GM18505 (cell line): ENCODE results near the gene CNPY1.

Source experiments
- ATAC-seq: cut with Tn5 transposase; IDR thresholded peaks from one replicate; pipeline ENCODE4 v1.9.1; 2021; ENCODE audit not compliant: unreplicated experiment
- POLR2A ChIP-seq: IDR thresholded peaks from 4 replicates; pipeline ENCODE4 v1.6.1; 2011; ENCODE audit warnings: borderline replicate concordance; ENCODE audit not compliant: insufficient read depth, insufficient read length; ENCODE audit errors: extremely low read depth

Gene CNPY1

GRCh38 chr7:155486783-155487508 lies 59.4 kb downstream of the CNPY1 start:
- no peak for ATAC-seq

GRCh38 chr7:155484483-155485399 lies 61.6 kb downstream of the CNPY1 start:
- TF ChIP-seq POLR2A, result no peak

More at GRCh38 chr7:155486783-155487508, 59.4 kb downstream of the CNPY1 start:
- TF ChIP-seq POLR2A, result no peak

GRCh38 chr7:155483868-155484325 lies 62.5 kb downstream of the CNPY1 start:
- TF ChIP-seq POLR2A, result no peak
- no peak for ATAC-seq

More at GRCh38 chr7:155484483-155485399, 61.6 kb downstream of the CNPY1 start:
- ATAC-seq, result no peak

- TF ChIP-seq POLR2A, result no peak
- no peak for ATAC-seq
Measured at GRCh38 chr7:155483245-155483644, 63.1 kb downstream of the CNPY1 start.

GRCh38 chr7:155482511-155483183 lies 63.7 kb downstream of the CNPY1 start:
- no peak for ATAC-seq
- TF ChIP-seq POLR2A, result no peak

GRCh38 chr7:155481764-155482163 lies 64.6 kb downstream of the CNPY1 start:
- ATAC-seq, result no peak
- TF ChIP-seq POLR2A, result no peak

- no peak for TF ChIP-seq POLR2A
- ATAC-seq, result peak; percentile 91
Measured at GRCh38 chr7:155477476-155477875, 68.9 kb downstream of the CNPY1 start.

GRCh38 chr7:155471718-155472117 lies 74.6 kb downstream of the CNPY1 start:
- ATAC-seq, result no peak
- no peak for TF ChIP-seq POLR2A

- ATAC-seq, result no peak
- TF ChIP-seq POLR2A, result no peak
Measured at GRCh38 chr7:155470686-155471638, 75.4 kb downstream of the CNPY1 start.

- ATAC-seq, result no peak
- TF ChIP-seq POLR2A, result no peak
Measured at GRCh38 chr7:155470186-155470487, 76.2 kb downstream of the CNPY1 start.

- ATAC-seq, result no peak
- TF ChIP-seq POLR2A, result no peak
Measured at GRCh38 chr7:155469311-155470185, 76.8 kb downstream of the CNPY1 start.
